SK-N-SH (cell line): Measurements from ENCODE around the gene ARHGAP40.

ENCODE experiments used
- EZH2phosphoT487 ChIP-seq: fragments of 200-600 bp; sonication (generic); IDR thresholded peaks from 2 replicates; pipeline ENCODE4 v1.6.1; 2017; ENCODE audit warnings: low read depth, mixed run types, mild to moderate bottlenecking, antibody characterized with exemption, moderate library complexity, borderline replicate concordance
- FOXM1 ChIP-seq: IDR thresholded peaks from 2 replicates; pipeline ENCODE4 v1.4.0; 2012; ENCODE audit warnings: low read depth, mild to moderate bottlenecking
- GATA2 ChIP-seq: sonication (generic); formaldehyde crosslinking; IDR thresholded peaks from 2 replicates; pipeline ENCODE4 v1.5.0; 2020; ENCODE audit warnings: mild to moderate bottlenecking, missing genetic modification reagents
- JUND ChIP-seq: IDR thresholded peaks from 2 replicates; pipeline ENCODE4 v1.4.0; 2012
- NFIC ChIP-seq: IDR thresholded peaks from 2 replicates; pipeline ENCODE4 v1.4.0; 2012; ENCODE audit warnings: borderline replicate concordance
- POLR2AphosphoS5 ChIP-seq: IDR thresholded peaks from 2 replicates; pipeline ENCODE4 v1.6.1; 2012; ENCODE audit warnings: low read depth, low read length
- RFX5 ChIP-seq: IDR thresholded peaks from 2 replicates; pipeline ENCODE4 v1.6.1; 2012; ENCODE audit warnings: mild to moderate bottlenecking, improper control_type of control experiment, low read length
- RXRA ChIP-seq: IDR thresholded peaks from 2 replicates; pipeline ENCODE4 v1.4.0; 2012; ENCODE audit warnings: low read depth, mild to moderate bottlenecking, borderline replicate concordance
- SIN3A ChIP-seq: IDR thresholded peaks from 2 replicates; pipeline ENCODE4 v1.6.1; 2012; ENCODE audit warnings: low read depth, mild to moderate bottlenecking, low read length, moderate library complexity, borderline replicate concordance
- TAF1 ChIP-seq: IDR thresholded peaks from 2 replicates; pipeline ENCODE4 v1.6.1; 2012; ENCODE audit warnings: low read depth, mild to moderate bottlenecking, low read length, moderate library complexity, borderline replicate concordance
- TF ChIP-seq, protein P1 (sequence below): fragments of 200-600 bp; sonication (generic); IDR thresholded peaks from 2 replicates; pipeline ENCODE4 v1.6.1; 2017; ENCODE audit warnings: antibody characterized with exemption, mild to moderate bottlenecking, moderate library complexity
- TF ChIP-seq, protein P2 (sequence below): IDR thresholded peaks from 2 replicates; pipeline ENCODE4 v1.4.0; 2012; ENCODE audit warnings: low read depth, borderline replicate concordance
- TF ChIP-seq, protein P3 (sequence below): IDR thresholded peaks from 2 replicates; pipeline ENCODE4 v1.4.0; 2012; ENCODE audit warnings: low read depth
- TF ChIP-seq, protein P4 (sequence below): fragments of 150-350 bp; IDR thresholded peaks from 2 replicates; pipeline ENCODE4 v1.6.1; 2017; ENCODE audit warnings: antibody characterized with exemption, low read length, low read depth, borderline replicate concordance

DNA sequence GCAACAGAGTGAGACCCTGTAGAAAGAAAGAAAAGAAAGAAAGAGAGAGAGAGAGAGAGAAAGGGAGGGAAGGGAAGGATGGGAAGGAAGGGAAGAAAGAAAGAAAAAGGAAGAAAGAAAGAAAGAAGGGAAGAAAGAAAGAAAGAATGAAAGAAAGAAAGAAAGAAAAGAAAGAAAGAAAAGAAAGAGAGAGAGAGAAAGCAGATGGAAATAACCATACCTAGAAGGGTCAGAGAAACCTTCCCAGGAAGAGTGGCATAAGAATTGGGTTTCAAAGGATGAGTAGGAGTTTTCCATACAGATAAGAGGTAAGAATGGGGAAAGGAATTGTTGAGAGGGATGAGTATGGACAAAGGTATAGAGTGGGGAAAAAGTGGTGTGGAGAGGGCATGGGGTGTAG, 68.1 kb downstream of the ARHGAP40 start:
- TF ChIP-seq, protein P1, sequence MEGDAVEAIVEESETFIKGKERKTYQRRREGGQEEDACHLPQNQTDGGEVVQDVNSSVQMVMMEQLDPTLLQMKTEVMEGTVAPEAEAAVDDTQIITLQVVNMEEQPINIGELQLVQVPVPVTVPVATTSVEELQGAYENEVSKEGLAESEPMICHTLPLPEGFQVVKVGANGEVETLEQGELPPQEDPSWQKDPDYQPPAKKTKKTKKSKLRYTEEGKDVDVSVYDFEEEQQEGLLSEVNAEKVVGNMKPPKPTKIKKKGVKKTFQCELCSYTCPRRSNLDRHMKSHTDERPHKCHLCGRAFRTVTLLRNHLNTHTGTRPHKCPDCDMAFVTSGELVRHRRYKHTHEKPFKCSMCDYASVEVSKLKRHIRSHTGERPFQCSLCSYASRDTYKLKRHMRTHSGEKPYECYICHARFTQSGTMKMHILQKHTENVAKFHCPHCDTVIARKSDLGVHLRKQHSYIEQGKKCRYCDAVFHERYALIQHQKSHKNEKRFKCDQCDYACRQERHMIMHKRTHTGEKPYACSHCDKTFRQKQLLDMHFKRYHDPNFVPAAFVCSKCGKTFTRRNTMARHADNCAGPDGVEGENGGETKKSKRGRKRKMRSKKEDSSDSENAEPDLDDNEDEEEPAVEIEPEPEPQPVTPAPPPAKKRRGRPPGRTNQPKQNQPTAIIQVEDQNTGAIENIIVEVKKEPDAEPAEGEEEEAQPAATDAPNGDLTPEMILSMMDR, result no peak
- TF ChIP-seq FOXM1, result no peak
- no peak for TF ChIP-seq RXRA
- no peak for TF ChIP-seq RFX5
- TF ChIP-seq, protein P2, sequence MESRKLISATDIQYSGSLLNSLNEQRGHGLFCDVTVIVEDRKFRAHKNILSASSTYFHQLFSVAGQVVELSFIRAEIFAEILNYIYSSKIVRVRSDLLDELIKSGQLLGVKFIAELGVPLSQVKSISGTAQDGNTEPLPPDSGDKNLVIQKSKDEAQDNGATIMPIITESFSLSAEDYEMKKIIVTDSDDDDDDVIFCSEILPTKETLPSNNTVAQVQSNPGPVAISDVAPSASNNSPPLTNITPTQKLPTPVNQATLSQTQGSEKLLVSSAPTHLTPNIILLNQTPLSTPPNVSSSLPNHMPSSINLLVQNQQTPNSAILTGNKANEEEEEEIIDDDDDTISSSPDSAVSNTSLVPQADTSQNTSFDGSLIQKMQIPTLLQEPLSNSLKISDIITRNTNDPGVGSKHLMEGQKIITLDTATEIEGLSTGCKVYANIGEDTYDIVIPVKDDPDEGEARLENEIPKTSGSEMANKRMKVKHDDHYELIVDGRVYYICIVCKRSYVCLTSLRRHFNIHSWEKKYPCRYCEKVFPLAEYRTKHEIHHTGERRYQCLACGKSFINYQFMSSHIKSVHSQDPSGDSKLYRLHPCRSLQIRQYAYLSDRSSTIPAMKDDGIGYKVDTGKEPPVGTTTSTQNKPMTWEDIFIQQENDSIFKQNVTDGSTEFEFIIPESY, result no peak
- TF ChIP-seq, protein P3, sequence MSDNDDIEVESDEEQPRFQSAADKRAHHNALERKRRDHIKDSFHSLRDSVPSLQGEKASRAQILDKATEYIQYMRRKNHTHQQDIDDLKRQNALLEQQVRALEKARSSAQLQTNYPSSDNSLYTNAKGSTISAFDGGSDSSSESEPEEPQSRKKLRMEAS, result no peak
- no peak for TF ChIP-seq TAF1
- TF ChIP-seq SIN3A, result no peak
- TF ChIP-seq POLR2AphosphoS5, result no peak
- TF ChIP-seq, protein P4, sequence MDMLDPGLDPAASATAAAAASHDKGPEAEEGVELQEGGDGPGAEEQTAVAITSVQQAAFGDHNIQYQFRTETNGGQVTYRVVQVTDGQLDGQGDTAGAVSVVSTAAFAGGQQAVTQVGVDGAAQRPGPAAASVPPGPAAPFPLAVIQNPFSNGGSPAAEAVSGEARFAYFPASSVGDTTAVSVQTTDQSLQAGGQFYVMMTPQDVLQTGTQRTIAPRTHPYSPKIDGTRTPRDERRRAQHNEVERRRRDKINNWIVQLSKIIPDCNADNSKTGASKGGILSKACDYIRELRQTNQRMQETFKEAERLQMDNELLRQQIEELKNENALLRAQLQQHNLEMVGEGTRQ, result no peak
- no peak for TF ChIP-seq JUND
- TF ChIP-seq NFIC, result no peak
- no peak for TF ChIP-seq GATA2 (CRISPR knock-in tag)
- no peak for TF ChIP-seq EZH2phosphoT487
